ENCODE results near the gene LSM10.

Gene LSM10

GRCh38 chr1:36406440-36406839, 8.7 kb upstream of the LSM10 start:
- no peak for DNase-seq

GRCh38 chr1:36402504-36402890, 4.8 kb upstream of the LSM10 start:
- no peak for DNase-seq

GRCh38 chr1:36401602-36402503, 4.1 kb upstream of the LSM10 start:
- DNase-seq: no peak

DNA sequence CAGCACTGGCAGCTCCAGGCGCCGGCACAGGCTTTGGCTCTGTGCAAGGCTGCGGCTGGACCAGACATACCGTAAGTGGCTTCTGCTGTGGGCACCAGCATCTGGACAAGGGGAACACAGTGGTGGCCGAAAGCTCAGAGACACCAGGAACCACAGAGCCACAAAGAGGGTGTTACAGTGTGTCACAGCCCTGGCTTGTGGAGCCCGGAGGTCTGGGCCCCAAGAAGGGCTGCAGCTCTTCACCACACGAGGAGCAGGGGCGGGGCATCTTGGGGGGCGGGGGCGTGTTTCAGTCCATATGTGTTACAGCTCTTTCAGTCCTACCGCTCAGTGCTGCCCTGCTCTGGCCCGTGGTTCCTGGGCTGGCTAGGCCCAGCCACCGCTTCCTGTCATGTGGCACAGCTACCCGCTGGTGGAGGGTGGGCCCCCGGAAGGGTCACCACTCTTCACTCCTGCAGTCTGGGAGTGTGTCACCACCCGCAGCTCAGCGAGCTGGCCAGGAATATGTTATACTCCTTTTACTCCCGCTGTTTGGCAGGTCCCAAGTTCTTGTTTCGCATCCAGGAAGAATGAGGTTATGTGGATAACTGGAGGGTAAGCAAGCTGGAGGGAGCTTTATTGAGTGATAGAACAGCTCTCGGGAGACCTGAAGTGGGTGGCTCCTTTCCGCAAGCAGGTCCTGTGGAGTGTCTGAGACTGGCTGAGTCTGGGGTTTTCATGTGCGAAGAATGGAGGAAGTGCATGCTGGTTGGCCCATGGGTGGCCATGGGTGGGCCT, 3.3 kb upstream of the LSM10 start:
- no peak for DNase-seq

GRCh38 chr1:36400514-36400824, 2.8 kb upstream of the LSM10 start:
- DNase-seq: no peak

DNA sequence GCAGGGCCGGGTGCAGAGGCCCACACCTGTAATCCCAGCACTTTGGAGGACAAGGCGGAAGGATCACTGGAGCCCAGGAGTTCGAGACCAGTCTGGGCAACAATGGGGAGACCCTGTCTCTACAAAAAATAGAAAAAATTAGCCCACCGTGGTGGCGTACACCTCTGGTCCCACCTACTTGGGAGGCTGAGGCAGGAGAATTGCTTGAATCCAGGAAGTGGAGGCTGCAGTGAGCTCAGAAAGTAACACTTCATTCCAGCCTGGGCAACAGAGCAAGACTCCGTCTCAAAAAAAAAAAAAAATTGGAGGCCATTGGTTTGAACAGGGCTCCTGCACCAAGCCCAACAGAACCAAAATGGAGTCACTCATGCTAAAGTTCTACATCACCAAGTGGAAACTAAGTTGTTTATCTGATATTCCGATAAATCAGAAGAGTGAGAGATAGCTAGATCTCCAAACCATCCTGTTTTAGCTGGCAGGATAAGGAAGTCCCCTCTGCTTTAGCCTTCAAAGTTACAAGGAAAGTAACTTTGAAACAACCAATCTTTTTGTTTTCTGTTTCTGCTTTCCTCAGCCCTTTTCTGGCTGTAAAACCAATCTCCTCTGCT, 766 bp upstream of the LSM10 start:
- no peak for DNase-seq

GRCh38 chr1:36397083-36397377, 678 bp downstream of the LSM10 start:
- DNase-seq: no peak

DNA sequence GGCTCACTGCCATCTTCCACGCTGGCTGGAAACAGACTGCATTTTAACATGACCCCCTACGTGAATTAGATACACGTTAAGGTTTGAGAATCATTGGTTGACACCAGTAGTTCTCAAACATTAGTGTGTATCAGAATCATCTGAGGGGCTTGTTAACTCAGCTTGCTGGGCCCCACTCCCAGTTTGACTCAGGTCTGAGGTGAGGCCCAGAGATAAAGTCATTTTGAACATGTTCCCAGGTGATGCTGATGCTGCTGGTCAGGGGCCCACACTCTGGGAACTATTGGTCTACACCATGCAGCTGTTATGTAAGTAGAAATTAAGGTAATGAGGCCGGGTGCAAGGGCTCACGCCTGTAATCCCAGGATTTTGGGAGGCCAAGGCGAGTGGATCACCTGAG, 1.3 kb downstream of the LSM10 start:
- DNase-seq: no peak

DNA sequence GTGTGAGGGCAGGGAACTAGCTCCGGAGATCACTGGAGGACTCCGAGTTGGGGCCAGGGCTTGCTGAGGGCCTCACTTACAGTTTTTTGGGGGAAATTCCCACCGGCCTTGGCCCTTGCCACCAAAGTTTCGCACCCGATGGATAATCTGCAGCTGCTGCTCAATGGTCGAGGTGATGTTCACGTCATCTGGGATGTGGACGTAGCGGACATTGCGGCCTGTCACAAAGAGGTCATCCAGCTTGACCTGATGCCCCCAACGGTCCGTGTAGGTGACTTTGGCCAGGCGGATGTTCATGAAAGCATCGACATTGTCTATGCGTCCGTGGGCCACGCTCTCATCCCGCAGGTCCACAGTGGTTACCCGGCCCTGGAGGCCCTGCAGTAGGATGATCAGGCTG, 4.0 kb downstream of the LSM10 start:
- DNase-seq: no peak

GRCh38 chr1:36392836-36393235, 4.9 kb downstream of the LSM10 start:
- DNase-seq: no peak

GRCh38 chr1:36391271-36391670, 6.4 kb downstream of the LSM10 start:
- no peak for DNase-seq

GRCh38 chr1:36390411-36390810, 7.3 kb downstream of the LSM10 start:
- DNase-seq: no peak

GRCh38 chr1:36389999-36390398, 7.7 kb downstream of the LSM10 start:
- DNase-seq: no peak

DNA sequence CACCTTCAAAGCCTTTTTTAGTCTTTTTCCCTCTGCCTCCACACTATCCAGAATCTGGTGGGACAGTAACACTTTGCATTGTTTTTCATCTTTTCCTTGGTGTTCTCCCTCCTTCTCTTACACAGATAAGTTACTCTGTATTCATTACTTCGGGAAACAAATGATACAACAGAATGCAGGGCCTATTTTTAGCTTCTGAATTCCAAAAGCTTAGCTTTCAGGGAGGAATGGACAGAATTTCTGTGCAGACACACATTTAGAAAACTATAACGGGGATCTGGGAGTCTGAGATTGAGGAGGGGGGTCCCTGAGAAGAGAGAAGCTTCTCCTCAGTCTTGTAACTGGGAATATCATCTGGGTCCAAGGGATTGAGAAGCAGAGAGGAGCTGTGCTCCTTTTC, 8.4 kb downstream of the LSM10 start:
- DNase-seq: no peak

DNA sequence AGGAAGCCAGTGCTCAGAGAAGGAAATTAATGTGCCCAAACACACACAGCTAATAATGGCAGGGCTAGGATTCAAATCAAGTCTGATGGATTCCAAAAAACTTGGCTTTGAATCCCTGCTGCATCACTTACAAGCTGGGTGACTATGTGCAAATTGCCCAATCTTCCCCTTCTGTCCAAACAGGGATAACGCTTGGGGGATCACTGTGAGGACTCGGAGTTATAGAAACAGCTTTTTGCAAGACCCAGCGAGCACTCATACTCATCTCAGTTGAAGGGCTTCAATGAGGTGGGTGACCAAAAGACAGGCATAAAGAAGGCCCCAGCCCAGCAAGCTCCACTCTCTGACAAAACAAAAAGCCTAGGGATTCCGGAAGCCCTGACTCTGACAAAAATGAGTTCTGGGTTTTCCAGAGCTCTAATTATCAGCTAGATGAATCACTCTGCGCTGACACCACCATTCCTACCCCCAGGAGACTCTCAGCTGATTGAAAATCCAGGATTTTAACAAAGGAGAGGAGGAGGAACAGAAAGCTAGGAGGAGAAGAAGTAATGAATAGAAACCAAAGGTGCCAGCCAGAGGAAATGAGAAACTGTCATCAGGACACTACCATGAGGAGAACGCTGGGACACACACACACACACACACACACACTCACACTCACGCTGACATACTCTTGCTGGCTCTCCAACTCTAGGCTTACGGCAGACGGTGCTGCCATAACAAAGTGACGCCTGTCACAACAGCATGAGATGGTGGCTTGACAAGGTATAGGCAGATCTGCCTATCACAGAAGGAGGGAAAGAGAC, 10.4 kb downstream of the LSM10 start:
- no peak for DNase-seq

DNA sequence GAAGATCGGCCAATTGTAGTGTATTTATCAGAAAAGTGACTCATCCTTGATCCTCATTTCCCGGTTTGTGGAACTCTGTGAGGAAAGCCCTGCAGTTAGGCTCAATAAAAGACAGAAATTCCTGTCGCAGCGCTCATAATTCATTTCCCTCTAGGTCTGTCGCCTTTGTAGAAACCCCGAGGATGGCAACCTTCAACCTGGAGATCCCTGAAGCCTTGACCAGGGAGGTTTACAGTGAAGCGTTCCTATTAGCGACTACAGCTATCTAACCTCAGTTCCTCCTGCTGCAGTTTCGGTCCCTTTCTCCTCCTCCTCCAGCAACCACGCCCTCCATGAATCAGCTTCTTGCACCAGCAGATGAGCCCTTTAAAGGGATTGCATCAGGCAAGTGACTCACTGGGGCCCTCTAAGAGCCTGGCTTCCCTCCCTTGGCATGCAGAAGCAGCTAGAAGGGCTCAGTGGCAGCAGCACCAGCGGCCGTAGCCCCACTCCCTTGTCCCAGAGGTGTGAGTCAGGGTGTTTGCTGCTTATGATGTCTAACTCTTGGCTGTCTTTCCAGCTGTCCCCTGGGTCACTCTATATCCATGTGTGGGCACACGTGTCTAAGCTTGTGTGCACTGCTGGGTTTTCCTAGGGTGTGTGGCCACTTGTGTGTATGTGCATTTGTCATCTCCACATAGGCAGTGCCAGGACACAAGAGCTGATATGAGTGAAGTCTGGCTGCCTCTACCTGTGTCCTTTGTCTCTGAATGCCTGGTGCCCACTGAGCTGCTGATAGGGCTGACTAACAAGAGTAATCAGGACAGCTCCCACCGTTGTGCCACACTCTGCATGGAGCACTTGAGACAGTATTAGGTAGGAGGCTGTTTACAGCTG, 11.2 kb downstream of the LSM10 start:
- peak; percentile 92 to 93 for DNase-seq

DNA sequence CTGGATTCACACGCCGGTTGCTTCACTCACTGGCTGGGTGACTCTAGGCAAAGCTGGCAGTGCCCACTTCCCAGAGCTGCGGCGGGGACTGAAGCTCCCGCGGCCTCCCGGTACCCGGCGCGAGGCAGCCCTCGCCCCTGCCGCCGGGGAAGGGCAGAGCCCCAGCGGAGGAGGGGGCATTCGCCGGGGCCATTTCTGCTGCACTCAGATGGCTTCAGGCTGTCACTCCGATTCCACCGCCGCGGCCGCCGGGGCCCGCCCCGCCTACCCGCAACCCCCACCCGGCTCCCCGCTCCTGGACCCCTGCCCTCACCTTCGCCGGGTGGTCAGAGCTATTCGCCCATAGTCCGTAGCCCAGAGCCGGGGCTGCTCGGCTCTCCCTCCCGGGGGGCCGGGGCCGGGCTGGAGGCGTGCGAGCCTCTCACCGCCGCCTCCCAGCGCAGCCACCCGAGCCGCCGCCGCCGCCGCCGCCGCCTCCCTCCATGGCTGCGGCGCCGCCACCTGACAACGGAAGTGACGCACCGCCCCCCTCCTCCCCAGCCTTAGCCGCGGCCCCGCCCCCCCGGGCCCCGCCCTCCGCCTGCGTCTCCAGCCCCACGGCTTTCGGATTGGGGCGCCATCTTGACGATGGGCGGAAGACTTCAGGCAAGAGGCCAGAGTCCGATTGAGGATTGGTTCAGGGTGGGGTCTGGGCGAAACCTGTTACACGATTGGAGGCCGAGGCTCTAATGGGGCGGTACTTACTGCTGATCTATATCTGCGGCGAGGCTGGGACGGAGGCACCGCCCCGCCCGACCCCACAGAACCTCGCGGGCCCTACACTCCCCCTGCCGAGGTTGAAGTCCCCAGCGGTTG, 12.1 kb downstream of the LSM10 start, which contains the start of gene STK40:
Gene STK40 (minus strand): TSS at position 515 of the 855 bp plus-strand sequence. CDS start 24,592 bp downstream, outside the sequence.
- DNase-seq: peak; percentile 97 to 98

DNA sequence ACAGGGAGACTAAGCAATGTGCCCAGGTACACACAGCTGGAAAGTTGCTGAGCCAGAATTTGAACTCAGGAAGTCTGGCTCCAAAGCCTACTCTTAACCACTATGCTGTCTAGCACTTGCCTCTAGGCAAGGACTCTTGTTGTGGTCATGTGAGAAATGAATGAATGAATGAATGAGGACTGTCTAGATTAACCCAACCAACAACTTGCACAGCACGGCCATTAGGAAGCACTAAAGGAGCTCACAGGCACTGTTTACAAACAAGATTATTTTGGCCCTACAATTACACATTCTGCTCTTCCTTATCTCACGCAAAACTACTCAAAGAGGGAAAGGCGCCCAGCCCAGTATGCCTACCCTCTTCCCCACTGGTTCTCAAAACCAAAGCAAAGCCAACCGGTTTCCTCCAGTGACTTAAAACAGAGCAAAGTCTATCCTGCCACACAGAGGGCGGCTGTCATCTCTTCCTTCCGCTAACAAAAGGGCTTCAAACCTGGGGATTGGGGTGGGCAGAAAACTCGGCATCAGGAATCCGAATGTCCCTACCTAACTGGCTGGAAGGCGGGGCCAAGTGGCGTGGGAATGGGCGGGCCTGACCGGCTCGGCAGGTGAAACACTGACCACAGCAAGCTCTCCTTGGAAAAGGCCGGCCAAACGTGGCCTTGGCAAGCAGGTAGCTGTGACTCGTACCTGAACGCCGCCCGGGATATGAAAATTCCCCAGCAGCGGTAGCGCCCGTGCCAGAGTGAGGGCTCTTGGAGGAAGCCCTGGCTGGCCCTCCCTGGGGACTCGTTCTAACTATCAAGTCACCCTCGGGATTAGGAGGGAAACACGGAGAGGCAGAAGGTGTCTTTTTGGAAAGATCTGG, 12.9 kb downstream of the LSM10 start:
- DNase-seq: peak in 1 of 2 donors; percentile 30

- no peak for DNase-seq
Observed at GRCh38 chr1:36383240-36383639, 14.5 kb downstream of the LSM10 start.

- no peak for DNase-seq
Observed at GRCh38 chr1:36382669-36383068, 15.0 kb downstream of the LSM10 start.
